Transverse colon (tissue), 4 donors: Measurements from ENCODE around the gene MUC12. TPM values are rescaled to one million over a fixed set of nuclear protein-coding genes. Genes with fewer than 3 reads are reported as not detected.
"Not testable (repeated sequence)": the region's sequence is repeated elsewhere in the genome, so short reads cannot be mapped to it uniquely, and the experiment has no call there.

Experiments
- DNase-seq: peaks from one replicate; pipeline ENCODE4 v3.0.0-alpha.2; 2019
- H3K27ac ChIP-seq, 4 donors: fragments of 200-600 bp; sonication (generic); 2 replicates each; pipeline ENCODE4 v1.5.1; 2016 to 2018; ENCODE audit warnings: inconsistent platforms in 4 of 4
- H3K27me3 ChIP-seq: fragments of 200-600 bp; sonication (generic); 2 replicates; pipeline ENCODE4 v1.5.1; 2017; ENCODE audit warnings: inconsistent platforms
- H3K36me3 ChIP-seq, 4 donors: fragments of 200-600 bp; sonication (generic); 2 replicates each; pipeline ENCODE4 v1.5.1; 2017 to 2019; ENCODE audit warnings: inconsistent platforms in 4 of 4
- H3K4me1 ChIP-seq, 4 donors: fragments of 200-600 bp; sonication (generic); 2 replicates each; pipeline ENCODE4 v1.5.1; 2017 to 2020; ENCODE audit warnings: inconsistent platforms in 4 of 4
- H3K4me3 ChIP-seq, 4 donors: fragments of 200-600 bp; sonication (generic); 1 replicate in 1 of 4; 2 replicates in 3 of 4; pipeline versions ENCODE4 v1.5.1 to v1.6.1; 2017 to 2019; ENCODE audit warnings: inconsistent platforms in 4 of 4
- H3K9me3 ChIP-seq, 2 donors: fragments of 200-600 bp; sonication (generic); 2 replicates each; pipeline ENCODE4 v1.5.1; 2017 to 2019; ENCODE audit warnings: inconsistent platforms in 2 of 2
- CTCF ChIP-seq, 5 experiments: fragments of 200-600 bp in 3 of 5; fragments of 450-650 bp in 2 of 5; sonication (generic) in 3 of 5; IDR thresholded peaks; 1 replicate in 2 of 5; 2 replicates in 3 of 5; pipeline ENCODE4 v1.5.1; 2016 to 2017; ENCODE audit warnings: antibody characterized with exemption in 5 of 5, inconsistent platforms in 3 of 5, mild to moderate bottlenecking in 2 of 5, moderate library complexity in 1 of 5
- EP300 ChIP-seq: sonication (generic); formaldehyde crosslinking; IDR thresholded peaks from one replicate; pipeline ENCODE4 v1.6.1; 2017; ENCODE audit warnings: antibody characterized with exemption, low read depth
- POLR2A ChIP-seq: fragments of 450-650 bp; IDR thresholded peaks from one replicate; pipeline ENCODE4 v1.6.1; 2016; ENCODE audit warnings: antibody characterized with exemption, mild to moderate bottlenecking, moderate library complexity
- POLR2AphosphoS5 ChIP-seq, 3 donors: sonication (generic); formaldehyde crosslinking; IDR thresholded peaks; one replicate each; pipeline ENCODE4 v1.6.1; 2016; ENCODE audit warnings: antibody characterized with exemption in 3 of 3
- WGBS, 2 donors: methylation state at CpG; one replicate each; pipeline ENCODE4 v1.1.5; 2018; ENCODE audit warnings: low coverage in 1 of 2; 5-methylcytosine and 5-hydroxymethylcytosine counted together
- in situ Hi-C, 4 donors: fragments of 200-750 bp; cut with MboI; loops; one replicate each; pipeline versions ENCODE4 v1.15.0 to v1.15.1; 2017; ENCODE audit warnings: low sequenced_read_pairs in 3 of 4, low pct_ligation_motif_present in 1 of 4, low pct_unique_long_range_greater_than_20kb in 1 of 4
- intact Hi-C: fragments of 100-400 bp; cut with DNase I; formaldehyde crosslinking; loops from one replicate; pipeline ENCODE4 v1.15.1; 2023; ENCODE audit warnings: low total_unique reads
- total RNA-seq, 4 donors: library from RNA; depleted of rRNA; stranded (reverse); fragments of >200 nt; gene quantifications; one replicate each; pipeline ENCODE4 v1.1.0, GENCODE V29; 2016

Gene MUC12
- total RNA-seq, 4 donors from 2014 or later: 90.2 to 2,095 (median 445) TPM

DNA sequence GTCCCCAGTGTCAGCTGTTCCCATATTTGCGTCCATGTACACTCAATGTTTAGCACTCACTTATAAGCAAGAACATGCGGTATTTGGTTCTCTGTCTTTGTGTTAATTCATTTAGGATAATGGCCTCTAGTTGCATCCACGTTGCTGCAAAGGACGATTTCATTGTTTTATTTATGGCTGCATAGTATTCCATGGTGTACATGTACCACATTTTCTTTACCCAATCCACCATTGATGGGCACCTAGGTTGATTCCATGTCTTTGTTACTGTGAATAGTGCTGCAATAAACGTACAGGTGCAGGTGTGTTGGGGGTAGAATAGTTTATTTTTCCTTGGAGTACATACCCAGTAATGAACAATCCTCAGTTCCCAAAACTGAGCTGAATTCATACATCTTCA, 91.6 kb downstream of the MUC12 start:
- peaks cover 0 to 4% (median 0%) of the 10 kb centered on the region in 4 donors for H3K4me1 ChIP-seq
- 76 to 82% methylated on average over 4 to 5 of the region's 5 CpGs for WGBS, 2 donors
- in situ Hi-C loops (loop anchor here in 2 of 4 donors (5.0 to 25.0 kb wide), 2 partner anchors 169 to 274 kb away; no protein-coding TSS in a partner anchor), intact Hi-C loops (no loop called here)
- H3K27ac ChIP-seq: no peak overlapping the region
- H3K27me3 ChIP-seq: peaks cover 50% of the 10 kb centered on the region
- H3K36me3 ChIP-seq: no peaks in the 10 kb centered on the region
- no peak for DNase-seq
- no peaks in the 10 kb centered on the region for H3K9me3 ChIP-seq
- no peak for TF ChIP-seq EP300
- no peak for TF ChIP-seq CTCF (IDR thresholded peaks at IDR 0.05)
- TF ChIP-seq POLR2AphosphoS5 (IDR thresholded peaks at IDR 0.05): no peak
- no peak for TF ChIP-seq POLR2A
- no peak overlapping the region for H3K4me3 ChIP-seq

- DNase-seq, H3K9me3 ChIP-seq, H3K4me1 ChIP-seq, H3K4me3 ChIP-seq, H3K36me3 ChIP-seq, intact Hi-C loops, H3K27ac ChIP-seq: not testable (repeated sequence)
- in situ Hi-C loops: loop anchor here in 2 of 4 donors (5.0 to 25.0 kb wide), 2 partner anchors 172 to 277 kb away; no protein-coding TSS in a partner anchor
- 60 to 61% methylated on average over 9 of the region's 9 CpGs for WGBS, 2 donors
- peaks cover 53% of the 10 kb centered on the region for H3K27me3 ChIP-seq
These were observed 94.8 kb downstream of the MUC12 start for GRCh38 chr7:101064176-101064550.

GRCh38 chr7:101065162-101065561, 95.8 kb downstream of the MUC12 start:
- H3K4me3 ChIP-seq, intact Hi-C loops, DNase-seq, H3K27ac ChIP-seq, H3K9me3 ChIP-seq, H3K36me3 ChIP-seq, H3K4me1 ChIP-seq: not testable (repeated sequence)
- WGBS, 2 donors: 61% methylated on average over 3 of the region's 3 CpGs; no CpG with 5 or more reads in 1 of the 2 donors
- in situ Hi-C loops: loop anchor here in 2 of 4 donors (5.0 to 25.0 kb wide), 2 partner anchors 103 to 278 kb away; no protein-coding TSS in a partner anchor
- H3K27me3 ChIP-seq: peaks cover 47% of the 10 kb centered on the region

- no peaks in the 10 kb centered on the region for H3K36me3 ChIP-seq
- no peak for TF ChIP-seq EP300
- TF ChIP-seq POLR2A: no peak
- TF ChIP-seq CTCF (IDR thresholded peaks at IDR 0.05): no peak
- no peak overlapping the region for H3K4me3 ChIP-seq
- H3K27ac ChIP-seq: no peak overlapping the region
- peaks cover 48% of the 10 kb centered on the region for H3K27me3 ChIP-seq
- 20 to 51% methylated on average over 1 to 15 of the region's 15 CpGs for WGBS, 2 donors
- no peak for DNase-seq
- no peaks in the 10 kb centered on the region for H3K4me1 ChIP-seq
- in situ Hi-C loops: loop anchor here in 2 of 4 donors (5.0 to 25.0 kb wide), 2 partner anchors 104 to 279 kb away; no protein-coding TSS in a partner anchor
- intact Hi-C loops: no loop called here
- no peaks in the 10 kb centered on the region for H3K9me3 ChIP-seq
These were observed 96.9 kb downstream of the MUC12 start for GRCh38 chr7:101066141-101066832.

DNA sequence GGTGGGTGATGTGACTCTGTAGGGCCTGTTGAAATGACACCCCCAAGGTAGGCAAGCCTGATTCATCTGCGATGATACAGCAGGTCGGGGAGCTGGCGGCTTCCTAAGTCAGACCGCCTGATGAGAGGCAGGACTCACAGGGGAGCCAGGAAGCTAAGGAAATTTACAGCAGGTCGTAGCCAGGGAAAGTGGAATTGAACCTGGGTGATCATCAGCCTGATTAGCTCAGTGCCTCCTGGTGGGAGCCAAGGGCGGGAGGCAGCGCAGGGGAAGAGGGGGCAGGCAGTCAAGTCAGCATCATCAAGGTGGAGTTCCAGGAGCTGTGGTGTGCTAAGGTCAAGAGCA, 97.4 kb downstream of the MUC12 start:
- H3K4me1 ChIP-seq: no peaks in the 10 kb centered on the region
- in situ Hi-C loops: loop anchor here in 2 of 4 donors (5.0 to 25.0 kb wide), 2 partner anchors 105 to 280 kb away; no protein-coding TSS in a partner anchor
- no peak overlapping the region for H3K4me3 ChIP-seq
- no peak overlapping the region for H3K27ac ChIP-seq
- H3K27me3 ChIP-seq: peaks cover 46% of the 10 kb centered on the region
- WGBS, 2 donors: 70 to 87% methylated on average over 3 to 7 of the region's 7 CpGs
- intact Hi-C loops: no loop called here
- TF ChIP-seq CTCF (IDR thresholded peaks at IDR 0.05) (no peak), POLR2AphosphoS5 (IDR thresholded peaks at IDR 0.05) (no peak)
- H3K36me3 ChIP-seq: no peaks in the 10 kb centered on the region
- H3K9me3 ChIP-seq: no peaks in the 10 kb centered on the region
- DNase-seq: no peak
